Lower leg skin (tissue), 3 donors: ENCODE results near the gene CNTROB.

ENCODE experiments used
- CTCF ChIP-seq, 3 donors: fragments of 450-650 bp; IDR thresholded peaks; one replicate each; pipeline ENCODE4 v1.5.1; 2016; ENCODE audit warnings: antibody characterized with exemption in 3 of 3, mild to moderate bottlenecking in 3 of 3, moderate library complexity in 2 of 3
- POLR2A ChIP-seq, 2 donors: fragments of 450-650 bp; IDR thresholded peaks; one replicate each; pipeline ENCODE4 v1.6.1; 2016 to 2017; ENCODE audit warnings: antibody characterized with exemption in 2 of 2, mild to moderate bottlenecking in 1 of 2, moderate library complexity in 1 of 2

GRCh38 chr17:7940743-7941142 is 8.7 kb downstream of the CNTROB start:
- TF ChIP-seq CTCF (IDR thresholded peaks at IDR 0.05) (no peak), POLR2A (IDR thresholded peaks at IDR 0.05) (no peak)
